Gastrocnemius medialis (tissue), 4 donors: Measurements from ENCODE around the gene MPIG6B.

Experiments
- CTCF ChIP-seq, 5 experiments: fragments of 450-650 bp in 3 of 5; fragments of 200-600 bp in 2 of 5; sonication (generic) in 2 of 5; IDR thresholded peaks in 4 of 5; conservative IDR thresholded peaks in 1 of 5; 1 replicate in 4 of 5; 2 replicates in 1 of 5; pipeline ENCODE4 v1.5.1; 2016 to 2019; ENCODE audit warnings: antibody characterized with exemption in 5 of 5, mild to moderate bottlenecking in 3 of 5, moderate library complexity in 3 of 5
- POLR2A ChIP-seq, 2 donors: fragments of 450-650 bp; IDR thresholded peaks; one replicate each; pipeline ENCODE4 v1.6.1; 2017; ENCODE audit warnings: antibody characterized with exemption in 2 of 2, mild to moderate bottlenecking in 2 of 2, moderate library complexity in 2 of 2

GRCh38 chr6:31701666-31702404 lies 21.3 kb upstream of the MPIG6B start:
- TF ChIP-seq CTCF (IDR thresholded peaks at IDR 0.05 in 4 of 5, conservative IDR thresholded peaks at IDR 0.05 in 1 of 5) (no peak), POLR2A (IDR thresholded peaks at IDR 0.05) (no peak)
